PC-3 (cell line): ENCODE measurements around the gene NFAM1. TPM values are rescaled to one million over a fixed set of nuclear protein-coding genes. Genes with fewer than 3 reads are reported as not detected.
A peak's percentile ranks its signal among the peaks of the same experiment; 100 is the strongest.

ENCODE experiments used
- ATAC-seq: fragments of 200-7000 bp; cut with Tn5 transposase; 2 replicates; pipeline ENCODE4 v1.9.1; 2020; ENCODE audit warnings: mild to moderate bottlenecking, moderate library complexity
- BruUV-seq: library from RNA; stranded (reverse); fragments of 400-500 nt; replicated peaks from 2 replicates; lab custom pipeline; 2021; lab: Mats Ljungman, UMichigan
- CTCF ChIA-PET: fragments of 300-600 bp; sonication (Branson Sonifier 250); formaldehyde crosslinking; loops from one replicate; lab custom pipeline; 2022; ENCODE audit warnings: antibody characterized with exemption; lab: Charles Lee
- POLR2A ChIA-PET: fragments of 300-600 bp; sonication (Branson Sonifier 250); formaldehyde crosslinking; loops from one replicate; lab custom pipeline; 2022; ENCODE audit warnings: antibody characterized with exemption; ENCODE audit not compliant: unreplicated experiment; lab: Charles Lee
- DNase-seq: peaks from one replicate; pipeline ENCODE4 v3.0.0-alpha.2; 2015
- H2AFZ ChIP-seq: fragments of 300-600 bp; sonication (generic); 2 replicates; pipeline ENCODE4 v1.6.0; 2016; ENCODE audit warnings: antibody characterized with exemption, low read length
- H3F3A ChIP-seq: fragments of 300-600 bp; sonication (generic); one replicate; pipeline ENCODE4 v1.6.0; 2017; ENCODE audit warnings: antibody characterized with exemption, low read length, control low read depth, mild to moderate bottlenecking; ENCODE audit not compliant: unreplicated experiment
- H3K27ac ChIP-seq: fragments of 300-600 bp; sonication (generic); 2 replicates; pipeline ENCODE4 v1.5.1; 2016; ENCODE audit warnings: mild to moderate bottlenecking, low read length
- H3K27me3 ChIP-seq: fragments of 300-600 bp; sonication (generic); 2 replicates; pipeline ENCODE4 v1.6.1; 2016; ENCODE audit warnings: low read length, mixed read lengths
- H3K36me3 ChIP-seq: fragments of 300-600 bp; sonication (generic); 2 replicates; pipeline ENCODE4 v1.6.1; 2016; ENCODE audit warnings: low read depth, mixed run types, low read length, mixed read lengths
- H3K4me1 ChIP-seq: fragments of 300-600 bp; sonication (generic); 2 replicates; pipeline ENCODE4 v1.5.1; 2016; ENCODE audit warnings: low read length; ENCODE audit not compliant: insufficient read depth
- H3K4me2 ChIP-seq: fragments of 300-600 bp; sonication (generic); 2 replicates; pipeline ENCODE4 v1.6.0; 2016; ENCODE audit warnings: low read length
- H3K4me3 ChIP-seq: fragments of 300-600 bp; sonication (generic); 2 replicates; pipeline ENCODE4 v1.5.1; 2016; ENCODE audit warnings: mild to moderate bottlenecking, low read length, mixed read lengths
- H3K79me2 ChIP-seq: fragments of 300-600 bp; sonication (generic); 2 replicates; pipeline ENCODE4 v1.6.1; 2017; ENCODE audit warnings: low read length, mixed read lengths
- H3K9ac ChIP-seq: fragments of 300-600 bp; sonication (generic); 2 replicates; pipeline ENCODE4 v1.6.0; 2016; ENCODE audit warnings: mild to moderate bottlenecking, low read length
- H3K9me2 ChIP-seq: fragments of 300-600 bp; sonication (generic); replicated peaks from 2 replicates; pipeline ENCODE4 v1.6.1; 2016; ENCODE audit warnings: mixed run types, low read length, mixed read lengths
- H3K9me3 ChIP-seq: fragments of 300-600 bp; sonication (generic); 2 replicates; pipeline ENCODE4 v1.6.1; 2016; ENCODE audit warnings: low read length, mixed read lengths
- H4K20me1 ChIP-seq: fragments of 300-600 bp; sonication (generic); 2 replicates; pipeline ENCODE4 v1.6.1; 2016; ENCODE audit warnings: low read length, mixed read lengths
- EZH2 ChIP-seq: fragments of 300-600 bp; sonication (generic); IDR thresholded peaks from one replicate; pipeline ENCODE4 v1.6.1; 2017; ENCODE audit warnings: antibody characterized with exemption, mild to moderate bottlenecking, low read length; ENCODE audit not compliant: unreplicated experiment
- EZH2phosphoT487 ChIP-seq: fragments of 300-600 bp; sonication (generic); IDR thresholded peaks from 2 replicates; pipeline ENCODE4 v1.6.1; 2018; ENCODE audit warnings: mild to moderate bottlenecking, antibody characterized with exemption, low read length, borderline replicate concordance
- intact Hi-C: fragments of 100-400 bp; cut with micrococcal nuclease; formaldehyde crosslinking; loops from 2 replicates; pipeline ENCODE4 v1.9.0; 2023
- total RNA-seq: library from RNA; depleted of rRNA; stranded (reverse); fragments of >200 nt; gene quantifications from 2 replicates; pipeline ENCODE4 v1.2.3, GENCODE V29; 2014
- TF ChIP-seq, protein P1 (sequence below): fragments of 300-600 bp; sonication (generic); conservative IDR thresholded peaks from 2 replicates; pipeline ENCODE4 v1.5.1; 2017; ENCODE audit warnings: antibody characterized with exemption, low read depth, mild to moderate bottlenecking, low read length

NFAM1 gene
- total RNA-seq, 1 experiment from 2014 or later = 0.11 TPM

DNA sequence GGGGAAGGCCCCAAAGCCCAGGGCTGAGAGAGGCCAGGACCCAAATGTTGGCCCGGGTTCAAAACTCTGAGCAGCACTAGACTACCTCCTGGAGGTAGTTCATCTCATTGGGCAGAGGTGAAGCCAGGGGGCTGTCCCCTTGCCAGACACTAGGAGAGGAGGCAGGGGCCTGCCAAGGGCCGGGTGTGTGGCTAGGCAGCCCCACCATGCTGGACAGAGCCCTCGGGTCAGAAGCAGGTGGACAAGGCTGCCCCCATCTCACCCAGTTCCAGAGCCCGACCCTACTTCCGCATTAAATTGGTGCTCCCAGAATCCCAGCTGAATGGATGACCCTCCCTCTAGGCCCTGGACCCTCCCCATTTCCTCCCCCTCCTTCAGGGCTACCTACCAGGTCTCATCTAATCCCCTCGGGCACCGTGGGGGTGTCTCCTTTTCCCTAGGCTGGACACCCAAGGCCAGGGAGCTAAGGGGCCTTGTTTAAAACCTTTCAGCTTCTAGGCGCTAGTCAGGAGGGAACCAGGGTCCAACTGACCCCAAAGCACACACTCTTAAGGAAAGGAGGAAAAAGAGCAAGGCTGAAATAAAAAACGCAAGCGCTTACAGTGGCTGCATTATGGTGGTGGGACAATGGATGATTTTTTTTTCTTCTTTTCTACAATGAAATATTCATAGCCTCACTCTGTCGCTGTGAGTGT lies 89.6 kb downstream of the NFAM1 start:
- ChIA-PET CTCF (no interaction called here), POLR2A (no interaction called here)
- BruUV-seq = TSS peak; percentile 66
- H3K9me2 ChIP-seq = no peaks in the 10 kb centered on the region
- H3F3A ChIP-seq = no peaks in the 10 kb centered on the region
- no peaks in the 10 kb centered on the region for H3K9me3 ChIP-seq
- no peak for ATAC-seq
- H3K4me3 ChIP-seq = peak overlapping the region; percentile 65
- H3K4me1 ChIP-seq = peaks cover 3% of the 10 kb centered on the region; the same call in 1 of the 2 replicates
- no peak overlapping the region for H3K27ac ChIP-seq
- H3K9ac ChIP-seq = no peak overlapping the region
- no peak overlapping the region for H2AFZ ChIP-seq
- intact Hi-C loops = no loop called here
- no peaks in the 10 kb centered on the region for H4K20me1 ChIP-seq
- TF ChIP-seq EZH2phosphoT487 = no peak
- TF ChIP-seq, protein P1, sequence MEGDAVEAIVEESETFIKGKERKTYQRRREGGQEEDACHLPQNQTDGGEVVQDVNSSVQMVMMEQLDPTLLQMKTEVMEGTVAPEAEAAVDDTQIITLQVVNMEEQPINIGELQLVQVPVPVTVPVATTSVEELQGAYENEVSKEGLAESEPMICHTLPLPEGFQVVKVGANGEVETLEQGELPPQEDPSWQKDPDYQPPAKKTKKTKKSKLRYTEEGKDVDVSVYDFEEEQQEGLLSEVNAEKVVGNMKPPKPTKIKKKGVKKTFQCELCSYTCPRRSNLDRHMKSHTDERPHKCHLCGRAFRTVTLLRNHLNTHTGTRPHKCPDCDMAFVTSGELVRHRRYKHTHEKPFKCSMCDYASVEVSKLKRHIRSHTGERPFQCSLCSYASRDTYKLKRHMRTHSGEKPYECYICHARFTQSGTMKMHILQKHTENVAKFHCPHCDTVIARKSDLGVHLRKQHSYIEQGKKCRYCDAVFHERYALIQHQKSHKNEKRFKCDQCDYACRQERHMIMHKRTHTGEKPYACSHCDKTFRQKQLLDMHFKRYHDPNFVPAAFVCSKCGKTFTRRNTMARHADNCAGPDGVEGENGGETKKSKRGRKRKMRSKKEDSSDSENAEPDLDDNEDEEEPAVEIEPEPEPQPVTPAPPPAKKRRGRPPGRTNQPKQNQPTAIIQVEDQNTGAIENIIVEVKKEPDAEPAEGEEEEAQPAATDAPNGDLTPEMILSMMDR = no peak
- H3K79me2 ChIP-seq = no peaks in the 10 kb centered on the region
- H3K36me3 ChIP-seq = no peaks in the 10 kb centered on the region
- no peaks in the 10 kb centered on the region for H3K27me3 ChIP-seq
- peak overlapping the region; percentile 79 for H3K4me2 ChIP-seq
- DNase-seq = no peak

- Histone ChIP-seq H3K9me2 (no peaks in the 10 kb centered on the region), H3K79me2 (no peaks in the 10 kb centered on the region), H3K36me3 (no peaks in the 10 kb centered on the region), H3K27me3 (no peaks in the 10 kb centered on the region), H2AFZ (no peak overlapping the region), H4K20me1 (no peaks in the 10 kb centered on the region), H3K4me1 (peaks cover 3% of the 10 kb centered on the region; the same call in 1 of the 2 replicates), H3K9me3 (no peaks in the 10 kb centered on the region), H3K9ac (no peak overlapping the region), H3K27ac (no peak overlapping the region), H3F3A (no peaks in the 10 kb centered on the region), H3K4me2 (no peak overlapping the region), H3K4me3 (no peak overlapping the region)
- TF ChIP-seq EZH2phosphoT487 = no peak
- no peak for TF ChIP-seq EZH2
- TF ChIP-seq, protein P1 = no peak
- DNase-seq (no peak), ATAC-seq (no peak)
- ChIA-PET CTCF (no interaction called here), POLR2A (no interaction called here)
- intact Hi-C loops = no loop called here
- no TSS peak for BruUV-seq
Observed at GRCh38 chr22:42341779-42342178, 90.4 kb downstream of the NFAM1 start.

DNA sequence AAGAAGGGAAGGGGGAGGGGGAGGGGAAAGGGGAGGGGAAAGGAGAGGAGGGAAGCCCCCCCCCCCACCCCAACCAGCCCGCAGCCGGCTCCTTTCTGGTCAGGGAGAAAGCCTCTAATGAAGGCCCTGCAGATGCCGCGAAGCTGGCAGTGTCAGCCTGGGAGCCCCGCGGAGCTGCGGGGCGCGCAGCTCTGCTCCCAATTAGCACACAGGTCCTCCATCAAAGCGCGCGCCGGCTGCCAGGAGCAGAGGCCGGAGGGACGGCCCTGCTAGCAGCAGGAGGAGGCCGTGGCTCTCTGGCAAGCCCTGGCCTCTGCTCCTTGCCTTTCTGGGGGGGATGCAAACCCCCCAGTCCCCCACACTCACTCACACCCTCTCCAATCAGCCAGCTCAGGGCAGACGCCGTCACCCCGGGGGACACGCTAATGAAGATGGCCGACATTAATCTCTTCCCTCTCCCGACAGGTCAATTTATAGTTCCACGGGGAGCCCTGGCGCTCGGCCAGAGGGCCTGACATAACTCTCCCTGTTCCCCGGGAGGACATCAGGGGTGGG lies 91.3 kb downstream of the NFAM1 start:
- H3K27ac ChIP-seq = no peak overlapping the region
- ChIA-PET CTCF (no interaction called here), POLR2A (no interaction called here)
- no peaks in the 10 kb centered on the region for H3K36me3 ChIP-seq
- H3K4me2 ChIP-seq = no peak overlapping the region
- H3K9ac ChIP-seq = no peak overlapping the region
- no peaks in the 10 kb centered on the region for H3K79me2 ChIP-seq
- DNase-seq (no peak), ATAC-seq (no peak)
- H3F3A ChIP-seq = no peaks in the 10 kb centered on the region
- no peaks in the 10 kb centered on the region for H3K9me2 ChIP-seq
- no peak overlapping the region for H3K4me3 ChIP-seq
- intact Hi-C loops = no loop called here
- no peak overlapping the region for H2AFZ ChIP-seq
- peaks cover 3% of the 10 kb centered on the region; the same call in 1 of the 2 replicates for H3K4me1 ChIP-seq
- no TSS peak for BruUV-seq
- H3K27me3 ChIP-seq = no peaks in the 10 kb centered on the region
- no peaks in the 10 kb centered on the region for H3K9me3 ChIP-seq
- H4K20me1 ChIP-seq = no peaks in the 10 kb centered on the region
- TF ChIP-seq EZH2phosphoT487 = no peak
- no peak for TF ChIP-seq EZH2
- TF ChIP-seq, protein P1 = no peak
